AG09309 (cell line): ENCODE data around the gene ARHGEF37.
"Not testable (repeated sequence)": the region's sequence is repeated elsewhere in the genome, so short reads cannot be mapped to it uniquely, and the experiment has no call there.

Source experiments
- DNase-seq: peaks from one replicate; pipeline ENCODE4 v3.0.0-alpha.2; 2010; ENCODE audit warnings: low read depth
- H3K4me3 ChIP-seq: 2 replicates; pipeline ENCODE4 v1.5.1; 2011; ENCODE audit warnings: mild to moderate bottlenecking, low read depth, low read length, moderate library complexity; ENCODE audit not compliant: control insufficient read depth
- CTCF ChIP-seq: IDR thresholded peaks from 2 replicates; pipeline ENCODE4 v1.5.1; 2011; ENCODE audit warnings: mild to moderate bottlenecking, low read depth, low read length, inconsistent platforms; ENCODE audit not compliant: insufficient read depth, control insufficient read depth; ENCODE audit errors: missing control alignments

The ARHGEF37 gene

GRCh38 chr5:149647334-149647733 lies 66.0 kb downstream of the ARHGEF37 start:
- H3K4me3 ChIP-seq, result no peak overlapping the region
- no peak for DNase-seq
- TF ChIP-seq CTCF, result no peak

- H3K4me3 ChIP-seq, DNase-seq: not testable (repeated sequence)
These were observed 67.4 kb downstream of the ARHGEF37 start for GRCh38 chr5:149648464-149649393.

GRCh38 chr5:149649730-149650129 lies 68.4 kb downstream of the ARHGEF37 start:
- H3K4me3 ChIP-seq, DNase-seq: not testable (repeated sequence)

GRCh38 chr5:149651686-149652085 lies 70.4 kb downstream of the ARHGEF37 start:
- TF ChIP-seq CTCF, result no peak
- no peak for DNase-seq
- no peak overlapping the region for H3K4me3 ChIP-seq

- TF ChIP-seq CTCF, result no peak
- no peak overlapping the region for H3K4me3 ChIP-seq
- DNase-seq, result no peak
These were observed 71.4 kb downstream of the ARHGEF37 start for GRCh38 chr5:149652697-149653096.

GRCh38 chr5:149654231-149654630 lies 72.9 kb downstream of the ARHGEF37 start:
- TF ChIP-seq CTCF, result no peak
- no peak for DNase-seq
- no peak overlapping the region for H3K4me3 ChIP-seq

GRCh38 chr5:149654883-149655505 lies 73.7 kb downstream of the ARHGEF37 start:
- DNase-seq, result no peak
- H3K4me3 ChIP-seq, result no peak overlapping the region
- TF ChIP-seq CTCF, result no peak
